ENCODE results near the gene PTOV1.

Gene PTOV1

GRCh38 chr19:49869484-49870308 lies 18.7 kb downstream of the PTOV1 start:
- Histone ChIP-seq H3K4me3 (ENCODE audit: low read length) (peak overlapping the region; percentile 76), H3K36me3 (ENCODE audit: control insufficient read depth, insufficient read depth, low read length) (peaks cover 6% of the 10 kb centered on the region), H3K27me3 (ENCODE audit: control insufficient read depth, insufficient read depth, low read length) (no peaks in the 10 kb centered on the region), H3K4me1 (ENCODE audit: control insufficient read depth, insufficient read depth, low read length) (peaks cover 9% of the 10 kb centered on the region), H3K27ac (ENCODE audit: low read depth, low read length) (peak overlapping the region; percentile 94), H3K9ac (ENCODE audit: low read length) (peak overlapping the region; percentile 46)

GRCh38 chr19:49870309-49870901 lies 19.4 kb downstream of the PTOV1 start:
- Histone ChIP-seq H3K9ac (ENCODE audit: low read length) (peak overlapping the region; percentile 46), H3K27ac (ENCODE audit: low read depth, low read length) (peak overlapping the region; percentile 94), H3K36me3 (ENCODE audit: control insufficient read depth, insufficient read depth, low read length) (peaks cover 3% of the 10 kb centered on the region), H3K4me3 (ENCODE audit: low read length) (peak overlapping the region; percentile 76), H3K27me3 (ENCODE audit: control insufficient read depth, insufficient read depth, low read length) (no peaks in the 10 kb centered on the region), H3K4me1 (ENCODE audit: control insufficient read depth, insufficient read depth, low read length) (peaks cover 11% of the 10 kb centered on the region)

DNA sequence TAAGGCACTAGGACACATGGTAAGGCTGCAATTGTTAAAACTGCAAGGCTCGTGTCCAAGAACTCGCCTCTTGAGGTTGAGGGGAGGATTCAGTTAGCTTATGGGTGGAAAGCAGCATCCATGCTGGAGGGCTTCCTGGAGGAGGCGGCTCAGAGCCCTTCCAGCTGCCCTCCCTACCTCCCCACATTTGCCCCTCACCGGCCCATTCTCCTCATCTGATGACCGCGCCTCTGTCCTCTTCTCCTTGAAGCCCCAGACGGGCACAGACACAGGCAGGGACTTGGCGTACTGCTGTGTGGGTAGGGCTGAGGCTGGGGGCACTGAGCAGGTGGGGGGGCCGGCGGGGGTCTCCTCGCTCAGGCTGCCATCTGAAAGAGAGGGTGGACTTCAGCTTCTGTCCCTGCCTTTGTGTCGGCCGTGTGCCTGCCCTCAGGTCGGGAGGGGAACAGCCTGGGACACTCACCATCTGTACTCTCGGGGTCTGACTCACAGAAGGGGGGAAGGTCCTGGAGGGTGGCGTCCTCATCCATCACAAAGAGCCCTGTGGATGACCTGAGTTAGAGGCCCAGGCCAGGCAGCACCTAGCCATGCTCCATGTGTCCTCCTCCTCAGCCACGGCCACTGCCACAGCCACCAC lies 20.5 kb downstream of the PTOV1 start:
- Histone ChIP-seq H3K4me3 (ENCODE audit: low read length) (no peak overlapping the region), H3K27ac (ENCODE audit: low read depth, low read length) (no peak overlapping the region), H3K27me3 (ENCODE audit: control insufficient read depth, insufficient read depth, low read length) (no peaks in the 10 kb centered on the region), H3K9ac (ENCODE audit: low read length) (no peak overlapping the region), H3K4me1 (ENCODE audit: control insufficient read depth, insufficient read depth, low read length) (peaks cover 15% of the 10 kb centered on the region), H3K36me3 (ENCODE audit: control insufficient read depth, insufficient read depth, low read length) (peaks cover 3% of the 10 kb centered on the region)

DNA sequence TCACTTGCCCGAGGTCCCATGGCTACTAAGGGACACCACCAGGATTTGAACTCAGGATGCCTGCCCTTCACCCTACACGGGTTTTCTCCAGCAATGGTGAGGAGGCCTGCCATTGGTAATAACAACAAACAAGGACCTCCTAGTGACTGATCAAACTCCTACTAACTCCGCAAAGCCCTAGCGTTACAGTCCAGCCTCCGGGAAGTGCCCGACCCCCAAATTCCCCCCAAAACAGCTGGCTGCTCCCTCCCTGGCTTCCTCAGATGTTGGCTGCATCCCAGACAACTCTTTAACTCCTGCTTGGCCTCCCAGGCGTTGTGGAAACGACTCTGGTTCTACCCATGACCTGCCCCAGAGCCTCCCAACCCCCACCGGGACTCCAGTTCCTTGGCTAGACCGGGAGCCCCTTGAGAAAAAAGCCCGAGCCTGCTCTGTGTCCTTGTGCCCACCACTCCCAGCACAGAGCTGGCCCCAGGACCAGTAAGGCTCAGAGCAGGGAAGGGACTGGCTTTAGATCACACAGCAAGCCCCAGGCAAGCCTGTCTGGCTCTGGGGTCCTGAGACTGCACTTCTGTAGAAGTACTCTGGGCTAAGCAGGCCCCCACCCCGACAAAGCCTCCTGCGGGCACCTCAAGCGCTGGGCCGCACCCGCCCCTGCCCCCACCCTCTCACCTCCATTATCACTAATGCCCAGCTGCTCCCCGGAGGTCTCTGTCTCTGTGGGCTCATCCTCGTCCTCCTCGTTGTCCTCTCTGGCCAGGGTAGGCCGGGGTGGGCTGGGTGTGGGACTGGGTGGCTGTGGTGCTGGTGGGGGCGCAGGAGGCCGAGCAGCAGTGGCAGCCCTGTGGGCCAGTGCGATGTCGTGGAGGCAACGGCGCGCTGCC lies 21.5 kb downstream of the PTOV1 start:
- peaks cover 15% of the 10 kb centered on the region for H3K4me1 ChIP-seq (ENCODE audit: control insufficient read depth, insufficient read depth, low read length)
- H3K4me3 ChIP-seq (ENCODE audit: low read length), result no peak overlapping the region
- H3K9ac ChIP-seq (ENCODE audit: low read length), result no peak overlapping the region
- no peak overlapping the region for H3K27ac ChIP-seq (ENCODE audit: low read depth, low read length)
- H3K36me3 ChIP-seq (ENCODE audit: control insufficient read depth, insufficient read depth, low read length), result peaks cover 3% of the 10 kb centered on the region
- no peaks in the 10 kb centered on the region for H3K27me3 ChIP-seq (ENCODE audit: control insufficient read depth, insufficient read depth, low read length)

GRCh38 chr19:49873129-49873521 lies 22.2 kb downstream of the PTOV1 start:
- H3K9ac ChIP-seq (ENCODE audit: low read length), result no peak overlapping the region
- H3K4me1 ChIP-seq (ENCODE audit: control insufficient read depth, insufficient read depth, low read length), result peaks cover 17% of the 10 kb centered on the region
- H3K27ac ChIP-seq (ENCODE audit: low read depth, low read length), result no peak overlapping the region
- no peaks in the 10 kb centered on the region for H3K27me3 ChIP-seq (ENCODE audit: control insufficient read depth, insufficient read depth, low read length)
- no peak overlapping the region for H3K4me3 ChIP-seq (ENCODE audit: low read length)
- H3K36me3 ChIP-seq (ENCODE audit: control insufficient read depth, insufficient read depth, low read length), result peaks cover 3% of the 10 kb centered on the region

- Histone ChIP-seq H3K4me3 (ENCODE audit: low read length) (no peak overlapping the region), H3K27ac (ENCODE audit: low read depth, low read length) (no peak overlapping the region), H3K27me3 (ENCODE audit: control insufficient read depth, insufficient read depth, low read length) (no peaks in the 10 kb centered on the region), H3K4me1 (ENCODE audit: control insufficient read depth, insufficient read depth, low read length) (peaks cover 17% of the 10 kb centered on the region), H3K36me3 (ENCODE audit: control insufficient read depth, insufficient read depth, low read length) (peaks cover 4% of the 10 kb centered on the region), H3K9ac (ENCODE audit: low read length) (no peak overlapping the region)
Observed at GRCh38 chr19:49873834-49874233, 22.9 kb downstream of the PTOV1 start.

DNA sequence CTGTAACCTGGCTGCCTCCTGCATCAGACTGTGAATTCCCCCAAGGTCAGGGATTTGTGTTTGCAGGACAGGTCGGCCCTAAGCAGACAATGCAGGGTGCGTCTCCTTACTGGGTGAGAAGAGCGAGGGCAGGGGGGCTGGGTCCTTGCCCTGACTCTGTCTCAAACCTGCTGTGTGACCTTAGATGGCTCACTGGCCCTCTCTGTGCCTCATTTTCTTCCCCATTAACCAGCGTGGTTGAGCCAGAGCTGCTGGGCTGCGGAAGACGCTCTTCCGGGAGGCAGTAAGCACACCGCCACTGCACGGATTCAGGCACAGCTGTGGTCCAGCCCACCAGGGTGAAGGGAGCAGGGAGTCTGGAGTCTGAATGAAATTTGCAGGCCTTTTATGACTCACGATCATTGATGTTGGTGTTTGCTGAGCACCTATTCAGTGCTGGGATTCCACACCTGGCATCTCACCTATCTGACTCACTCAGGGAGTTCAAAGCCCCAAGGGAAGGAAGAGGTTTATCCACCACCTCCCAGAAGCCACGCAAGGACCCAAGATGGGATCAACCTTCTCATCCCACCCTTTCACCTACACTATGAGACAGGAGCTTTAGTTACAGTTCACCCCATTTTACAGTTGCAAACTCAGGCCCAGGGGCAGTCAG lies 23.7 kb downstream of the PTOV1 start:
- Histone ChIP-seq H3K36me3 (ENCODE audit: control insufficient read depth, insufficient read depth, low read length) (peaks cover 12% of the 10 kb centered on the region), H3K27me3 (ENCODE audit: control insufficient read depth, insufficient read depth, low read length) (no peaks in the 10 kb centered on the region), H3K4me1 (ENCODE audit: control insufficient read depth, insufficient read depth, low read length) (peaks cover 15% of the 10 kb centered on the region), H3K27ac (ENCODE audit: low read depth, low read length) (no peak overlapping the region), H3K4me3 (ENCODE audit: low read length) (no peak overlapping the region), H3K9ac (ENCODE audit: low read length) (no peak overlapping the region)

DNA sequence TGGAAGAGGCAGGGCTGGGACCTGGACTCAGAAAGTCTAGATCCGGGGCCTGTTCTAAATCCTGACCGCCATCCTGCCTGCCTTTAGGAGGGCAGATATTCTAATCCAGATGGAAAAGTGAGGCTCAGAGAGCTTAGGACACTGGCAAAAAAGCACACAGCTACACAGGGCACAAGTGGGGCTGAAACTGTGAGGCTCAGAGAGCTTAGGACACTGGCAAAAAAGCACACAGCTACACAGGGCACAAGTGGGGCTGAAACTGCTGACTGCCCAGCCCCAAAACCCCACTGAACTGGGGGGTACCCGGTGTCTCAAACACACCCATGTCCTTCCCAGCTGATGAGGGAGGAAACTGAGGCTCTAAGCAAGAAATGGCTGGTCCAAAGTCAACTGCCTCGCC lies 24.2 kb downstream of the PTOV1 start:
- no peaks in the 10 kb centered on the region for H3K27me3 ChIP-seq (ENCODE audit: control insufficient read depth, insufficient read depth, low read length)
- H3K4me1 ChIP-seq (ENCODE audit: control insufficient read depth, insufficient read depth, low read length), result peaks cover 12% of the 10 kb centered on the region
- peak overlapping the region; percentile 85 for H3K9ac ChIP-seq (ENCODE audit: low read length)
- H3K4me3 ChIP-seq (ENCODE audit: low read length), result peak overlapping the region; percentile 95
- H3K27ac ChIP-seq (ENCODE audit: low read depth, low read length), result peak overlapping the region; percentile 99
- H3K36me3 ChIP-seq (ENCODE audit: control insufficient read depth, insufficient read depth, low read length), result peaks cover 14% of the 10 kb centered on the region

GRCh38 chr19:49875857-49876421 lies 25.0 kb downstream of the PTOV1 start:
- Histone ChIP-seq H3K36me3 (ENCODE audit: control insufficient read depth, insufficient read depth, low read length) (peaks cover 20% of the 10 kb centered on the region), H3K27me3 (ENCODE audit: control insufficient read depth, insufficient read depth, low read length) (no peaks in the 10 kb centered on the region), H3K4me1 (ENCODE audit: control insufficient read depth, insufficient read depth, low read length) (peaks cover 10% of the 10 kb centered on the region), H3K27ac (ENCODE audit: low read depth, low read length) (peak overlapping the region; percentile 99), H3K4me3 (ENCODE audit: low read length) (peak overlapping the region; percentile 95), H3K9ac (ENCODE audit: low read length) (peak overlapping the region; percentile 85)

- Histone ChIP-seq H3K9ac (ENCODE audit: low read length) (peak overlapping the region; percentile 92), H3K27me3 (ENCODE audit: control insufficient read depth, insufficient read depth, low read length) (no peaks in the 10 kb centered on the region), H3K36me3 (ENCODE audit: control insufficient read depth, insufficient read depth, low read length) (peaks cover 21% of the 10 kb centered on the region), H3K4me3 (ENCODE audit: low read length) (peak overlapping the region; percentile 95), H3K4me1 (ENCODE audit: control insufficient read depth, insufficient read depth, low read length) (peaks cover 10% of the 10 kb centered on the region), H3K27ac (ENCODE audit: low read depth, low read length) (peak overlapping the region; percentile 99)
Observed at GRCh38 chr19:49876422-49877019, 25.6 kb downstream of the PTOV1 start.

Measured in rectal smooth muscle tissue (tissue), 1 donor.